Measurements from ENCODE around the gene ZBTB7C. TPM values are rescaled to one million over a fixed set of nuclear protein-coding genes. Genes with fewer than 3 reads are reported as not detected.

Gene ZBTB7C
- total RNA-seq, 2 experiments from 2014 or later = not detected

DNA sequence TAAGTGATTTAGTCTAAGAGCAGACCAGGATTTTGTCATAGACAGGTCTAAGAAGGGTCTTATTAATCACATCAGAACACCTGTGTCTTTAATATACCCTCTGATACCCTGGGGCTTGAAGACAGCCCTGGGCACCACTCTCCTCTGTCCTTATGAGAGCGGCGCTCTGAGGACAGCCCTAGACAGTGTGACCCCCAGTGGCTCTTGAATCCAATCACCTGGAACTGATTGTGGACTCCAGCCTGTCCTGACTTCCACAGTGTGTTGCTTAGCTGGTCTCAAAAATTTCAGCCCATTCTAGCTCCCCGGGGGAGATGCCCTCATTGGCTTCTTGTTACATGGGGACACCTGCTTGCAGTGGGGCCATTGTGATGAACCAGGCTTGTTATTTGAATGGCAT is 282.9 kb downstream of the ZBTB7C start:
- CTCF ChIA-PET = no interaction called here
- DNase-seq (no peak), ATAC-seq (no peak)
- Mint-ChIP-seq H3K27ac (no peak overlapping the region), H3K9me3 (no peaks in the 10 kb centered on the region), H3K4me1 (ENCODE audit: low read depth) (peaks cover 10% of the 10 kb centered on the region), H3K36me3 (ENCODE audit: low read depth) (no peaks in the 10 kb centered on the region), H3K4me3 (no peak overlapping the region), H3K27me3 (peaks cover 14% of the 10 kb centered on the region)
- intact Hi-C loops (cut with micrococcal nuclease) = no loop called here
- POLR2A ChIA-PET = no interaction called here
- TF ChIP-seq, protein P1, sequence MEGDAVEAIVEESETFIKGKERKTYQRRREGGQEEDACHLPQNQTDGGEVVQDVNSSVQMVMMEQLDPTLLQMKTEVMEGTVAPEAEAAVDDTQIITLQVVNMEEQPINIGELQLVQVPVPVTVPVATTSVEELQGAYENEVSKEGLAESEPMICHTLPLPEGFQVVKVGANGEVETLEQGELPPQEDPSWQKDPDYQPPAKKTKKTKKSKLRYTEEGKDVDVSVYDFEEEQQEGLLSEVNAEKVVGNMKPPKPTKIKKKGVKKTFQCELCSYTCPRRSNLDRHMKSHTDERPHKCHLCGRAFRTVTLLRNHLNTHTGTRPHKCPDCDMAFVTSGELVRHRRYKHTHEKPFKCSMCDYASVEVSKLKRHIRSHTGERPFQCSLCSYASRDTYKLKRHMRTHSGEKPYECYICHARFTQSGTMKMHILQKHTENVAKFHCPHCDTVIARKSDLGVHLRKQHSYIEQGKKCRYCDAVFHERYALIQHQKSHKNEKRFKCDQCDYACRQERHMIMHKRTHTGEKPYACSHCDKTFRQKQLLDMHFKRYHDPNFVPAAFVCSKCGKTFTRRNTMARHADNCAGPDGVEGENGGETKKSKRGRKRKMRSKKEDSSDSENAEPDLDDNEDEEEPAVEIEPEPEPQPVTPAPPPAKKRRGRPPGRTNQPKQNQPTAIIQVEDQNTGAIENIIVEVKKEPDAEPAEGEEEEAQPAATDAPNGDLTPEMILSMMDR (IDR thresholded peaks at IDR 0.05) = no peak

DNA sequence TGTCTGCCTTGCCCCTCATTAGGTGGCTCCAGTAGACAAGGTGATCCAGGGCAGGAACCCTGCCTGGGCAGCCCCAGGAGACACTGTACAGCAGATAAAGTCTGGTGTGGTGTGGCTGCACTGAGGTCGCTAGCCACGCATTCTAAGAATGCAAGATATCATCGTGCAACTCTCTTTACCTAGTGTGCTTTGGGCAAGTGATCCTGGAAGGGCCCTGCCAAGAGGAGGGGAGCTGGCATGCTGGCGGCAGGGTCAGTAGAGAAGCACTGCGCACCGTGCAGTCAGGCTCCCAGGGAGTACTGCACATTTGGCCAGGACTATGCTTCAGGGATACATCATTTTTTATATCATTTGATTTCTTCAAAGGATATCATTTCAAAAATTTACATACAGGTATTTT is 283.5 kb downstream of the ZBTB7C start:
- intact Hi-C loops (cut with micrococcal nuclease) = no loop called here
- ATAC-seq (no peak), DNase-seq (no peak)
- Mint-ChIP-seq H3K4me3 (no peak overlapping the region), H3K27me3 (peaks cover 14% of the 10 kb centered on the region), H3K27ac (no peak overlapping the region), H3K36me3 (ENCODE audit: low read depth) (no peaks in the 10 kb centered on the region), H3K9me3 (no peaks in the 10 kb centered on the region), H3K4me1 (ENCODE audit: low read depth) (peaks cover 10% of the 10 kb centered on the region)
- CTCF ChIA-PET = no interaction called here
- POLR2A ChIA-PET = no interaction called here
- TF ChIP-seq, protein P1 (IDR thresholded peaks at IDR 0.05) = no peak

DNA sequence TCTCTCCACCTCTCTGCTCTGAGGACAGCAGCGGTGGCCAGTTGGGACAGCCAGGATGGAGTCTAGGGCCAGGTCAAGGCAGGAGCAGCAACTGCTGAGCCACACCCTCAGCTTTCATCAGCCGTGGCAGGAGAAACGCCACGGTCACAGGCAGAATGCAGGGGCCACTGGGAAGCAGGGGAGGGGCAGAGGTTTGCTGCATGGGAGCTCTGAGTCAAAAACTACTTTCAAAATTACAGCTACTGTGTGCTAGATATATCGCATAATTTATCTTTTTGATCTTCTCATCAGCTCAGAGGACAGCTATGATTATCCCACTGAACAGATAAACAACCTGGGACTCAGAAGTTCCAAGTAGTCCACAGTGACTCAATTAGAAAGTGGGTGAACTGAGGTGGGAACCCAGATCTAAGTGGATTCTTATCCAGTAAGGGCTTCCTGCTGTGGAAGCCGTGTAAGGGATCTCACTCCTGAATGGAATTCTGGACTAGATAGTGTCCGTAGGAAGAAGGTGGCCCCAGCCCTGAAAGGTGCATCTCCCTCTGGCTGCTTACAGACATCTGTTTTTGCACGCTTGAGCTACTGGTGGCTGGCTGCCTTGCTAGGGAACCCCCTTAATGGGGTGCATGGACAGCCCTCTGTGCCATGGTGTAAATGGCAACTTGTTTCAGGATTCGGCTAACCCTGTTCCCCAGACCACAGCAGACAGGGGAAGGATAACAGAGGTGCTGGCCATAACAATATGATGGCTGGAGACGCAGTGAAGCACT is 284.1 kb downstream of the ZBTB7C start:
- ATAC-seq = peak; percentile 89
- peak; percentile 41 for DNase-seq
- Mint-ChIP-seq H3K36me3 (ENCODE audit: low read depth) (no peaks in the 10 kb centered on the region), H3K27me3 (peaks cover 14% of the 10 kb centered on the region), H3K27ac (no peak overlapping the region), H3K4me3 (no peak overlapping the region), H3K4me1 (ENCODE audit: low read depth) (peaks cover 10% of the 10 kb centered on the region), H3K9me3 (no peaks in the 10 kb centered on the region)
- TF ChIP-seq, protein P1 (IDR thresholded peaks at IDR 0.05) = no peak
- ChIA-PET CTCF (no interaction called here), POLR2A (interaction anchor here (0.6 to 0.7 kb wide), 2 partner anchors 9 to 972 kb away, joined by 3 read pairs; no protein-coding TSS in a partner anchor)
- intact Hi-C loops (cut with micrococcal nuclease) = no loop called here

DNA sequence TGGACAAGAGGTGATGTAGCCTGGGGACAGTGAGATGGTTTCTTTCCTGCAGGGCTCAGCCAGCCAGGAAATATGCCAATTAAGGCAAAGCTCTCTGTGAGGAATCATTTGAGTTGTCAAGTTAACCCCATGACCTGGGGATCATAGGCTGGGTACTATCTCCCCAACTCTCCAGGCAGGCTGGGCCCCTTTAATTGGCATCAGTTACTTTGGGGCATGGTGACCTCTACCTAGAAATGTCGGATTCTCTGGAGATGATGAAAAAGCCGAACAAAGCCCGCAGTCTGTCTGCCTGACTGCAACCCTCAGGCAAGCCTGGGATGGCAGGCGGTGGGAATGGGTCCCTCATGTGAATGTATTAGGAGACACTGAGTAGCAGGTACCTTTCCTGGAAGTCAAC is 285.2 kb downstream of the ZBTB7C start:
- intact Hi-C loops (cut with micrococcal nuclease) = no loop called here
- ATAC-seq (no peak), DNase-seq (no peak)
- ChIA-PET POLR2A (no interaction called here), CTCF (interaction anchor here (0.7 kb wide), 1 partner anchor 9 kb away, joined by 3 read pairs; no protein-coding TSS in a partner anchor)
- peaks cover 10% of the 10 kb centered on the region for H3K4me1 Mint-ChIP-seq (ENCODE audit: low read depth)
- peaks cover 11% of the 10 kb centered on the region for H3K27me3 Mint-ChIP-seq
- TF ChIP-seq, protein P1 (IDR thresholded peaks at IDR 0.05) = no peak
- no peak overlapping the region for H3K27ac Mint-ChIP-seq
- no peaks in the 10 kb centered on the region for H3K9me3 Mint-ChIP-seq
- H3K36me3 Mint-ChIP-seq (ENCODE audit: low read depth) = no peaks in the 10 kb centered on the region
- H3K4me3 Mint-ChIP-seq = no peak overlapping the region

DNA sequence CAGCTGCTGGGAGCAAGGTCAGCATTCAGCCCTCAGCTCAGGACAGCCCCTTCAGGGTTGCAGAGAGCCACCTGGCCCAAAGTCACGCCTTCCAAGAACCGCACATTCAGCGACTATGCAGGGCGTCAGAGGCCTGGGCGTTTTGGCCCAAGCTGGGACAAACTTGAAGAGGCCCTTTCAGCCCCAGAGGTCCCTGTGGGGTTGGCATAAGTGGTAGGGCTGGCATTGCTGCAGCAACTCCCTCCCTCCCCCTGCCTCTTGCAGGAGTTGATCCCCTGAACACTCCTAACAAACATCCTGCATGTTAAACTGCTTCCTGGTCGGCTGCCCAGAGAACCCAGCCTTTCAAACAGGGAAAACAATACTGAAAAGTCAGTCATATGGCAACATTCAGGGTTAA is 285.9 kb downstream of the ZBTB7C start:
- DNase-seq (no peak), ATAC-seq (no peak)
- Mint-ChIP-seq H3K36me3 (ENCODE audit: low read depth) (no peaks in the 10 kb centered on the region), H3K27ac (no peak overlapping the region), H3K4me1 (ENCODE audit: low read depth) (peaks cover 10% of the 10 kb centered on the region), H3K27me3 (peaks cover 9% of the 10 kb centered on the region), H3K4me3 (no peak overlapping the region), H3K9me3 (no peaks in the 10 kb centered on the region)
- ChIA-PET POLR2A (no interaction called here), CTCF (interaction anchor here (0.7 kb wide), 1 partner anchor 10 kb away, joined by 3 read pairs; no protein-coding TSS in a partner anchor)
- TF ChIP-seq, protein P1 (IDR thresholded peaks at IDR 0.05) = no peak
- intact Hi-C loops (cut with micrococcal nuclease) = no loop called here

All from activated CD8-positive, alpha-beta T cell treated with anti-CD3 and anti-CD28 coated beads for 36 hours (primary cell).